ENCODE measurements around the gene ADAM11.
"Not testable (repeated sequence)": the region's sequence is repeated elsewhere in the genome, so short reads cannot be mapped to it uniquely, and the experiment has no call there.

GRCh38 chr17:44726121-44726520, 32.7 kb upstream of the ADAM11 start:
- not testable (repeated sequence) for TF ChIP-seq CTCF, POLR2A (IDR thresholded peaks at IDR 0.05)

All from Peyer's patch (tissue), 4 donors.